ENCODE data around the gene SSU72.

The SSU72 gene

DNA sequence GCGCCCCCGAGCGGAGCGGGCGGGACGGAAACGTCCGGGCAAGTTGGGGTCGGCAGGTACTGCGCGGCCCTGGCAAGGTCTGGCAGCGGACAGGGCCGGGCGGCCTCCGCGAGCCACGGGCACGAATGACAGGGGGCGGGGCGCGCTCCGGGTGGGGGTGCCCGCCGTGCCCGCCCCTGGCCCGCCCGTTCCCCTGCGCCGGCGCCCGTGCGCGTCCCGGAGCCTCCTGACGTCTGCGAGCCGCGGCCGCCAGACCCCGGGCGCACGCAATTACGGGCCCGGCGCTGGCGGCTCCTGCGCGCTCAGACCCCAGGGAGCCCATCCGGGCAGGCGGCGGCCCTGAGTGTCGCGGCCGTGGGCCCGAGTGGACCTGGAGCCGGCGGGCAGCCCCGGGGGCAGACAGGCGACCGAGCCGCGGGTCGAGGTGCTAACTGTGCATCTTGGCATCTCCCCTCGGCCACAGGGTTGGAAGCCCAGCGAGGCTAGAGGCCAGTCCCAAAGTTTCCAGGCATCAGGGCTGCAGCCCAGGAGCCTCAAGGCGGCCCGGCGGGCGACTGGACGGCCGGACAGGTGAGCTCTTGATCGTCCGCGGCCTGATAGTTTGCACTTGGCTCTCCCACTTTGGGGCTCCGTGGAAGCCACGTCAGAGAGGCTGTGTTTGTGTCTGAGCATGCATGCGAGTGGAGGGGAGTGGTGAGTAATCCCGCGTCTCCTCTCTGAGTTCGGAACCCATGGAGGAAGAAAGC, 41.6 kb upstream of the SSU72 start:
- Histone ChIP-seq H3K4me3 (IDR thresholded peaks at IDR 0.05; ENCODE audit: insufficient read depth, low read depth, low read length) (peak overlapping the region; percentile 37), H3K4me1 (ENCODE audit: low read depth, poor library complexity, severe bottlenecking) (peaks cover 17% of the 10 kb centered on the region), H3K9ac (peak overlapping the region; percentile 43; the same call in 1 of the 2 replicates), H4K20me1 (ENCODE audit: insufficient read depth) (no peaks in the 10 kb centered on the region), H3K4me2 (peak overlapping the region; percentile 56), H3K36me3 (ENCODE audit: insufficient read depth) (no peaks in the 10 kb centered on the region), H3K79me2 (ENCODE audit: insufficient read depth, low read depth) (no peaks in the 10 kb centered on the region), H3K27ac (peak overlapping the region; percentile 96), H3K27me3 (ENCODE audit: insufficient read depth, low read depth) (no peaks in the 10 kb centered on the region), H2AFZ (ENCODE audit: low read depth) (peak overlapping the region; percentile 66)
- TF ChIP-seq, protein P1, sequence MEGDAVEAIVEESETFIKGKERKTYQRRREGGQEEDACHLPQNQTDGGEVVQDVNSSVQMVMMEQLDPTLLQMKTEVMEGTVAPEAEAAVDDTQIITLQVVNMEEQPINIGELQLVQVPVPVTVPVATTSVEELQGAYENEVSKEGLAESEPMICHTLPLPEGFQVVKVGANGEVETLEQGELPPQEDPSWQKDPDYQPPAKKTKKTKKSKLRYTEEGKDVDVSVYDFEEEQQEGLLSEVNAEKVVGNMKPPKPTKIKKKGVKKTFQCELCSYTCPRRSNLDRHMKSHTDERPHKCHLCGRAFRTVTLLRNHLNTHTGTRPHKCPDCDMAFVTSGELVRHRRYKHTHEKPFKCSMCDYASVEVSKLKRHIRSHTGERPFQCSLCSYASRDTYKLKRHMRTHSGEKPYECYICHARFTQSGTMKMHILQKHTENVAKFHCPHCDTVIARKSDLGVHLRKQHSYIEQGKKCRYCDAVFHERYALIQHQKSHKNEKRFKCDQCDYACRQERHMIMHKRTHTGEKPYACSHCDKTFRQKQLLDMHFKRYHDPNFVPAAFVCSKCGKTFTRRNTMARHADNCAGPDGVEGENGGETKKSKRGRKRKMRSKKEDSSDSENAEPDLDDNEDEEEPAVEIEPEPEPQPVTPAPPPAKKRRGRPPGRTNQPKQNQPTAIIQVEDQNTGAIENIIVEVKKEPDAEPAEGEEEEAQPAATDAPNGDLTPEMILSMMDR (conservative IDR thresholded peaks at IDR 0.05; ENCODE audit: low read depth, low read length) = no peak

DNA sequence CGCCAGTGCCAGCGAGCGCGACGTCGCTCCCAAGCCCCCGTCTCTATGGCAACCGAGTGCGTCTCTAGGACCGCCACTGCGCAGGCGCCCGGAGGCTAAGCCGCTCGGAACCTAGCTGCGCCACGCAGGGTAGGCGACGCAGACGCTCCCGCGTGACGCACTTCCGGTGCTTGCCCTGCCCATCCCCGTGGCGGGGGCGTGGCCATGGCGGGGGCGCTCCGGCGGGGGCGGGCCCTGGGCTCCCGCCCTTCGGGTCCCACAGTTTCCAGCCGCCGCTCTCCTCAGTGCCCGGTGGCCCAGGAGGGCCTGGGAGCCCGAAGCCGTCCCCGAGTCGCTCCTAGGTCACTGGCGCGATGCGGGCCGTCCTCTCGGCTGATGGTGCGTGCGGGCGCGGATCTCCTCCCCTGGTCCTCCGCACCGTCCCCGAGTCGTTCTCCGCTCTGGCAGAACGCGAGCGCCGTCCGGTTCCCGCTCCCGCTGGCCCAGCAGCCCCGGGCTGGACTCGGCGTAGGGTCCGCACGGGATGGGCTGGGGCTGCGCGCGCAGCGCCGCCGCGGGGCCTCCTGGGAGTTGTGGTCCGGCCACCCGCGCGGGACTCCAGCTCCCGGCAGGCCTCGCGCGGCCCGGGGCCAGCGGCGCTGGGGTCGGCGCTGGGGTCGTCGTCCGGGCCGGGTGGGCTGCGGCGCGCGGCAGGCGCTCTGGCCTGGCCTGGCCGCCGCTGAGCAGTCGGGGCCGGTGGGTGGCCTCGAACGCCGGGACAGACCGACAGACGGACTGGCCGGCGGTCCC, 40.8 kb upstream of the SSU72 start, which contains the start of gene MIB2:
Gene MIB2, plus strand, starts transcription at position 245 of the 789 bp plus-strand sequence. CDS start 7,953 bp downstream, outside the sequence.
- TF ChIP-seq, protein P1 (conservative IDR thresholded peaks at IDR 0.05; ENCODE audit: low read depth, low read length) = no peak
- Histone ChIP-seq H3K27ac (peak within 1 kb of the TSS; percentile 96), H4K20me1 (ENCODE audit: insufficient read depth) (no peaks in the 10 kb centered on the region), H3K4me3 (IDR thresholded peaks at IDR 0.05; ENCODE audit: insufficient read depth, low read depth, low read length) (peak within 1 kb of the TSS; percentile 95), H3K9ac (peak within 1 kb of the TSS; percentile 85), H3K4me2 (peak within 1 kb of the TSS; percentile 99), H3K27me3 (ENCODE audit: insufficient read depth, low read depth) (no peaks in the 10 kb centered on the region), H3K4me1 (ENCODE audit: low read depth, poor library complexity, severe bottlenecking) (peaks cover 24% of the 10 kb centered on the region), H2AFZ (ENCODE audit: low read depth) (peak within 1 kb of the TSS; percentile 66), H3K36me3 (ENCODE audit: insufficient read depth) (no peaks in the 10 kb centered on the region), H3K79me2 (ENCODE audit: insufficient read depth, low read depth) (no peaks in the 10 kb centered on the region)

DNA sequence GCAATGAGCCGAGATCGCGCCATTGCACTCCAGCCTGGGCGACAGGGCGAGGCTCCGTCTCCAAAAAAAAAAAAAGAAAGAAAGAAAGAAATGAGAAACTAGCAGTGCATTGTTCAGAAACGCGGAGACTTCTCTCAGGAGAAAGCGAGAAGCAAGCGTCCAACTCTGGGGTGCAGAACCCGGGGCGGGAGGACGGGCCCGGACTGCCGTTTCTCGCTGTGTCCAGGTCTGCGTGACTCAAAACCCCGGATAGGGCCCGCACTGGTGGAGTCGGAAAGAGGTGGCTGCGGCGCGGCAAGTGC, 40.2 kb upstream of the SSU72 start:
- Histone ChIP-seq H3K4me3 (IDR thresholded peaks at IDR 0.05; ENCODE audit: insufficient read depth, low read depth, low read length) (peak overlapping the region; percentile 95), H3K27ac (peak overlapping the region; percentile 96), H3K36me3 (ENCODE audit: insufficient read depth) (no peaks in the 10 kb centered on the region), H3K79me2 (ENCODE audit: insufficient read depth, low read depth) (no peaks in the 10 kb centered on the region), H3K4me1 (ENCODE audit: low read depth, poor library complexity, severe bottlenecking) (peaks cover 30% of the 10 kb centered on the region), H3K4me2 (peak overlapping the region; percentile 99), H3K27me3 (ENCODE audit: insufficient read depth, low read depth) (no peaks in the 10 kb centered on the region), H4K20me1 (ENCODE audit: insufficient read depth) (no peaks in the 10 kb centered on the region), H3K9ac (peak overlapping the region; percentile 85; the same call in 1 of the 2 replicates), H2AFZ (ENCODE audit: low read depth) (peak overlapping the region; percentile 66)
- TF ChIP-seq, protein P1 (conservative IDR thresholded peaks at IDR 0.05; ENCODE audit: low read depth, low read length) = no peak

DNA sequence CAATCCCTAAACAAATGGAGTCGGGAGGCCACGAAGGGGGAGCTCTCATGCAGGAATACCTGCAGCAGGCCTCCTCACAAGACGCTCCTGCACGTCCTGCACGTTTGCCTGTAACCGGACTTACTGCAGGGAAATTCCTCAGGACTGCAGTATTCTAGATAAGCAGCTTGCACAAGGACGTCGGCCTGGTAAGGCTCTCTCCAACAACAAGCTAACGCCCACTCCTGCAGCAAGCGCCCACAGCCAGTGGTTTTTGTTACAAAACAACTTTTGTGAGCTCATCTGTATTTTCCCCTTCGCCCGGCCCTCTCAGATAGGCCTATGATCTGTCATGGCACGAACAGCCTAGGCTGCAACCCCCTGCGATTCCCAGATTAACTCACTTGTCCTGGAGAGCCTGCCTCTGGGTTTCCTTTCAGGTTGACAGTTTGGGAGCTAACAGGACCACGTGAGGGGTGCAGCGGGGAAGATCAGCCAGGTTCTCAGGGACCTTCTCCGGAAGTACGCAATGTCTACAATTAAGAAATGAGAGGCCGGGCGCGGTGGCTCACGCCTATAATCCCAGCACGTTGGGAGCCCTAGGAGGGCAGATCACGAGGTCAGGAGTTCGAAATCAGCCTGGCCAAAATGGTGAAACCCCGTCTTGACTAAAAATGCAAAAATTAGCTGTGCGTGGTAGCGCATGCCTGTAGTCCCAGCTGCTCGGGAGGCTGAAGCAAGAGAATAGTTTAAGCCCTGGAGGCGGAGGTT, 39.7 kb upstream of the SSU72 start:
- Histone ChIP-seq H3K27me3 (ENCODE audit: insufficient read depth, low read depth) (no peaks in the 10 kb centered on the region), H3K4me1 (ENCODE audit: low read depth, poor library complexity, severe bottlenecking) (peaks cover 35% of the 10 kb centered on the region), H3K9ac (peak overlapping the region; percentile 85; the same call in 1 of the 2 replicates), H3K4me2 (peak overlapping the region; percentile 99), H3K36me3 (ENCODE audit: insufficient read depth) (no peaks in the 10 kb centered on the region), H3K79me2 (ENCODE audit: insufficient read depth, low read depth) (no peaks in the 10 kb centered on the region), H3K4me3 (IDR thresholded peaks at IDR 0.05; ENCODE audit: insufficient read depth, low read depth, low read length) (peak overlapping the region; percentile 95), H3K27ac (peak overlapping the region; percentile 96), H4K20me1 (ENCODE audit: insufficient read depth) (no peaks in the 10 kb centered on the region), H2AFZ (ENCODE audit: low read depth) (peak overlapping the region; percentile 66)
- TF ChIP-seq, protein P1 (conservative IDR thresholded peaks at IDR 0.05; ENCODE audit: low read depth, low read length) = no peak
